Glomerular visceral epithelial cell (primary cell): Measurements from ENCODE around the gene THSD7A.

Experiments
- DNase-seq: peaks from one replicate; pipeline ENCODE4 v3.0.0-alpha.2; 2016; ENCODE audit errors: extremely low spot score

The THSD7A gene

GRCh38 chr7:11513460-11513859, 318.5 kb downstream of the THSD7A start:
- DNase-seq, result no peak

GRCh38 chr7:11507929-11508328, 324.1 kb downstream of the THSD7A start:
- DNase-seq, result no peak

- no peak for DNase-seq
Measured at GRCh38 chr7:11506417-11506816, 325.6 kb downstream of the THSD7A start.

GRCh38 chr7:11505471-11505985, 326.5 kb downstream of the THSD7A start:
- DNase-seq, result no peak

- no peak for DNase-seq
Measured at GRCh38 chr7:11492307-11492706, 339.7 kb downstream of the THSD7A start.

- no peak for DNase-seq
Measured at GRCh38 chr7:11491811-11492210, 340.2 kb downstream of the THSD7A start.

- no peak for DNase-seq
Measured at GRCh38 chr7:11489280-11489679, 342.7 kb downstream of the THSD7A start.

GRCh38 chr7:11486271-11486670, 345.7 kb downstream of the THSD7A start:
- no peak for DNase-seq

- DNase-seq, result no peak
Measured at GRCh38 chr7:11485636-11486035, 346.4 kb downstream of the THSD7A start.

GRCh38 chr7:11480143-11480542, 351.9 kb downstream of the THSD7A start:
- no peak for DNase-seq

GRCh38 chr7:11478882-11479281, 353.1 kb downstream of the THSD7A start:
- DNase-seq, result no peak

GRCh38 chr7:11478426-11478825, 353.6 kb downstream of the THSD7A start:
- no peak for DNase-seq

- DNase-seq, result no peak
Measured at GRCh38 chr7:11474902-11475585, 357.0 kb downstream of the THSD7A start.

- DNase-seq, result no peak
Measured at GRCh38 chr7:11473807-11474424, 358.1 kb downstream of the THSD7A start.

GRCh38 chr7:11473220-11473619, 358.8 kb downstream of the THSD7A start:
- DNase-seq, result no peak

- DNase-seq, result no peak
Measured at GRCh38 chr7:11472646-11473045, 359.4 kb downstream of the THSD7A start.

- no peak for DNase-seq
Measured at GRCh38 chr7:11471255-11471654, 360.7 kb downstream of the THSD7A start.

GRCh38 chr7:11469028-11469745, 362.8 kb downstream of the THSD7A start:
- no peak for DNase-seq

- DNase-seq, result no peak
Measured at GRCh38 chr7:11466517-11467105, 365.4 kb downstream of the THSD7A start.

GRCh38 chr7:11464624-11465023, 367.4 kb downstream of the THSD7A start:
- DNase-seq, result no peak

GRCh38 chr7:11461946-11462345, 370.1 kb downstream of the THSD7A start:
- DNase-seq, result no peak

- peak; percentile 20 for DNase-seq
Measured at GRCh38 chr7:11458736-11459483, 373.1 kb downstream of the THSD7A start.
